ENCODE measurements around the gene KLF3.

GRCh38 chr4:38686682-38687081 is 22.7 kb downstream of the KLF3 start:
- TF ChIP-seq NANOG (IDR thresholded peaks at IDR 0.05; ENCODE audit: borderline replicate concordance) (no peak), POLR2AphosphoS5 (IDR thresholded peaks at IDR 0.05; ENCODE audit: low read depth) (no peak), CTCF (conservative IDR thresholded peaks at IDR 0.05; ENCODE audit: low read depth in 2 of 2) (no peak), EZH2 (IDR thresholded peaks at IDR 0.05; ENCODE audit: low read depth, unreplicated experiment) (no peak), EZH2phosphoT487 (IDR thresholded peaks at IDR 0.05; ENCODE audit: unreplicated experiment) (no peak), ZNF462 (CRISPR knock-in tag; IDR thresholded peaks at IDR 0.05) (no peak)
